ENCODE results near the gene SERPINC1. TPM values are rescaled to one million over a fixed set of nuclear protein-coding genes. Genes with fewer than 3 reads are reported as not detected.
A peak's percentile ranks its signal among the peaks of the same experiment; 100 is the strongest.

SERPINC1 gene
- total and polyA plus RNA-seq, 2 of the 13 experiments (the other 11 are each of a cell fraction or from before 2014, with no cell fraction given) = 142 to 205 TPM

DNA sequence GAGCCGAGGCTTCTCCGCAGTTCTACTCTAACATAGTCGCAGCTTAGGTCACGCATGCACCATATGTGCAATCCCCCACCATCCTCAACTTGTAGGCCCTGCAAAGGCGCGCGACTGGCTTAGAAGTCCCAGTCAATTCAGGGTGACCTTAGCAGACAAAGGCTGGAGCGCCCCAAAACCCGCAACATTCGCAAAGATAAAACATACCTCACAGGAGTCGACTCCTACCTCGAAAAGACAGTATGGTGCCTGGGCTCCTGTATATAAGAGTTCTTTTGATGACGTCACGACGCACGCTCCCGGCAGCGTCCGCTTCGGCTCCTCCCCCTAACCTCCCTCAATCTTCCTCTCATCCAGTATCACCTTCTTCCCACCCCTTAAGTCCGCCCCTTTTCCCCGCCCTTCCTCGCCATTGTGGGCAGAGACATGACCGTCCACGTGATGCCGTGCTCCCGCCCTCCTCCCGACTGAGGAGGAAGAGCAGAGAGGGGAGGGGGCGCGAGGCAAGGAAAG is 49.3 kb downstream of the SERPINC1 start, which contains the start of gene GAS5 (continued):
- TF ChIP-seq, protein P1, sequence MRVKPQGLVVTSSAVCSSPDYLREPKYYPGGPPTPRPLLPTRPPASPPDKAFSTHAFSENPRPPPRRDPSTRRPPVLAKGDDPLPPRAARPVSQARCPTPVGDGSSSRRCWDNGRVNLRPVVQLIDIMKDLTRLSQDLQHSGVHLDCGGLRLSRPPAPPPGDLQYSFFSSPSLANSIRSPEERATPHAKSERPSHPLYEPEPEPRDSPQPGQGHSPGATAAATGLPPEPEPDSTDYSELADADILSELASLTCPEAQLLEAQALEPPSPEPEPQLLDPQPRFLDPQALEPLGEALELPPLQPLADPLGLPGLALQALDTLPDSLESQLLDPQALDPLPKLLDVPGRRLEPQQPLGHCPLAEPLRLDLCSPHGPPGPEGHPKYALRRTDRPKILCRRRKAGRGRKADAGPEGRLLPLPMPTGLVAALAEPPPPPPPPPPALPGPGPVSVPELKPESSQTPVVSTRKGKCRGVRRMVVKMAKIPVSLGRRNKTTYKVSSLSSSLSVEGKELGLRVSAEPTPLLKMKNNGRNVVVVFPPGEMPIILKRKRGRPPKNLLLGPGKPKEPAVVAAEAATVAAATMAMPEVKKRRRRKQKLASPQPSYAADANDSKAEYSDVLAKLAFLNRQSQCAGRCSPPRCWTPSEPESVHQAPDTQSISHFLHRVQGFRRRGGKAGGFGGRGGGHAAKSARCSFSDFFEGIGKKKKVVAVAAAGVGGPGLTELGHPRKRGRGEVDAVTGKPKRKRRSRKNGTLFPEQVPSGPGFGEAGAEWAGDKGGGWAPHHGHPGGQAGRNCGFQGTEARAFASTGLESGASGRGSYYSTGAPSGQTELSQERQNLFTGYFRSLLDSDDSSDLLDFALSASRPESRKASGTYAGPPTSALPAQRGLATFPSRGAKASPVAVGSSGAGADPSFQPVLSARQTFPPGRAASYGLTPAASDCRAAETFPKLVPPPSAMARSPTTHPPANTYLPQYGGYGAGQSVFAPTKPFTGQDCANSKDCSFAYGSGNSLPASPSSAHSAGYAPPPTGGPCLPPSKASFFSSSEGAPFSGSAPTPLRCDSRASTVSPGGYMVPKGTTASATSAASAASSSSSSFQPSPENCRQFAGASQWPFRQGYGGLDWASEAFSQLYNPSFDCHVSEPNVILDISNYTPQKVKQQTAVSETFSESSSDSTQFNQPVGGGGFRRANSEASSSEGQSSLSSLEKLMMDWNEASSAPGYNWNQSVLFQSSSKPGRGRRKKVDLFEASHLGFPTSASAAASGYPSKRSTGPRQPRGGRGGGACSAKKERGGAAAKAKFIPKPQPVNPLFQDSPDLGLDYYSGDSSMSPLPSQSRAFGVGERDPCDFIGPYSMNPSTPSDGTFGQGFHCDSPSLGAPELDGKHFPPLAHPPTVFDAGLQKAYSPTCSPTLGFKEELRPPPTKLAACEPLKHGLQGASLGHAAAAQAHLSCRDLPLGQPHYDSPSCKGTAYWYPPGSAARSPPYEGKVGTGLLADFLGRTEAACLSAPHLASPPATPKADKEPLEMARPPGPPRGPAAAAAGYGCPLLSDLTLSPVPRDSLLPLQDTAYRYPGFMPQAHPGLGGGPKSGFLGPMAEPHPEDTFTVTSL (CRISPR knock-in tag; IDR thresholded peaks at IDR 0.05; ENCODE audit: borderline replicate concordance) = no peak
- TF ChIP-seq ZNF136 (CRISPR knock-in tag; IDR thresholded peaks at IDR 0.05; ENCODE audit: low read depth) (no peak), ZNF124 (CRISPR knock-in tag; IDR thresholded peaks at IDR 0.05) (no peak), CENPX (CRISPR knock-in tag; IDR thresholded peaks at IDR 0.05) (no peak), HDAC1 (CRISPR knock-in tag; IDR thresholded peaks at IDR 0.05) (peak; percentile 78), NFE2 (CRISPR knock-in tag; IDR thresholded peaks at IDR 0.05) (no peak; the same call in 1 of the 2 replicates)
- TF ChIP-seq, protein P2, sequence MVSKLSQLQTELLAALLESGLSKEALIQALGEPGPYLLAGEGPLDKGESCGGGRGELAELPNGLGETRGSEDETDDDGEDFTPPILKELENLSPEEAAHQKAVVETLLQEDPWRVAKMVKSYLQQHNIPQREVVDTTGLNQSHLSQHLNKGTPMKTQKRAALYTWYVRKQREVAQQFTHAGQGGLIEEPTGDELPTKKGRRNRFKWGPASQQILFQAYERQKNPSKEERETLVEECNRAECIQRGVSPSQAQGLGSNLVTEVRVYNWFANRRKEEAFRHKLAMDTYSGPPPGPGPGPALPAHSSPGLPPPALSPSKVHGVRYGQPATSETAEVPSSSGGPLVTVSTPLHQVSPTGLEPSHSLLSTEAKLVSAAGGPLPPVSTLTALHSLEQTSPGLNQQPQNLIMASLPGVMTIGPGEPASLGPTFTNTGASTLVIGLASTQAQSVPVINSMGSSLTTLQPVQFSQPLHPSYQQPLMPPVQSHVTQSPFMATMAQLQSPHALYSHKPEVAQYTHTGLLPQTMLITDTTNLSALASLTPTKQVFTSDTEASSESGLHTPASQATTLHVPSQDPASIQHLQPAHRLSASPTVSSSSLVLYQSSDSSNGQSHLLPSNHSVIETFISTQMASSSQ (IDR thresholded peaks at IDR 0.05; ENCODE audit: low read depth) = no peak
- TF ChIP-seq, protein P2 (CRISPR knock-in tag; IDR thresholded peaks at IDR 0.05; ENCODE audit: borderline replicate concordance) = no peak; the same call in 1 of the 2 replicates
- TF ChIP-seq, protein P3, sequence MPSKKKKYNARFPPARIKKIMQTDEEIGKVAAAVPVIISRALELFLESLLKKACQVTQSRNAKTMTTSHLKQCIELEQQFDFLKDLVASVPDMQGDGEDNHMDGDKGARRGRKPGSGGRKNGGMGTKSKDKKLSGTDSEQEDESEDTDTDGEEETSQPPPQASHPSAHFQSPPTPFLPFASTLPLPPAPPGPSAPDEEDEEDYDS (CRISPR knock-in tag; IDR thresholded peaks at IDR 0.05) = peak; percentile 99
- TF ChIP-seq, protein P4, sequence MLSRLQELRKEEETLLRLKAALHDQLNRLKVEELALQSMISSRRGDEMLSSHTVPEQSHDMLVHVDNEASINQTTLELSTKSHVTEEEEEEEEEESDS (CRISPR knock-in tag; IDR thresholded peaks at IDR 0.05; ENCODE audit: borderline replicate concordance) = no peak
- TF ChIP-seq, protein P5, sequence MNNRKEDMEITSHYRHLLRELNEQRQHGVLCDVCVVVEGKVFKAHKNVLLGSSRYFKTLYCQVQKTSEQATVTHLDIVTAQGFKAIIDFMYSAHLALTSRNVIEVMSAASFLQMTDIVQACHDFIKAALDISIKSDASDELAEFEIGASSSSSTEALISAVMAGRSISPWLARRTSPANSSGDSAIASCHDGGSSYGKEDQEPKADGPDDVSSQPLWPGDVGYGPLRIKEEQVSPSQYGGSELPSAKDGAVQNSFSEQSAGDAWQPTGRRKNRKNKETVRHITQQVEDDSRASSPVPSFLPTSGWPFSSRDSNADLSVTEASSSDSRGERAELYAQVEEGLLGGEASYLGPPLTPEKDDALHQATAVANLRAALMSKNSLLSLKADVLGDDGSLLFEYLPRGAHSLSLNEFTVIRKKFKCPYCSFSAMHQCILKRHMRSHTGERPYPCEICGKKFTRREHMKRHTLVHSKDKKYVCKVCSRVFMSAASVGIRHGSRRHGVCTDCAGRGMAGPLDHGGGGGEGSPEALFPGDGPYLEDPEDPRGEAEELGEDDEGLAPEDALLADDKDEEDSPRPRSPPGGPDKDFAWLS (CRISPR knock-in tag; IDR thresholded peaks at IDR 0.05; ENCODE audit: borderline replicate concordance) = no peak
- TF ChIP-seq, protein P6, sequence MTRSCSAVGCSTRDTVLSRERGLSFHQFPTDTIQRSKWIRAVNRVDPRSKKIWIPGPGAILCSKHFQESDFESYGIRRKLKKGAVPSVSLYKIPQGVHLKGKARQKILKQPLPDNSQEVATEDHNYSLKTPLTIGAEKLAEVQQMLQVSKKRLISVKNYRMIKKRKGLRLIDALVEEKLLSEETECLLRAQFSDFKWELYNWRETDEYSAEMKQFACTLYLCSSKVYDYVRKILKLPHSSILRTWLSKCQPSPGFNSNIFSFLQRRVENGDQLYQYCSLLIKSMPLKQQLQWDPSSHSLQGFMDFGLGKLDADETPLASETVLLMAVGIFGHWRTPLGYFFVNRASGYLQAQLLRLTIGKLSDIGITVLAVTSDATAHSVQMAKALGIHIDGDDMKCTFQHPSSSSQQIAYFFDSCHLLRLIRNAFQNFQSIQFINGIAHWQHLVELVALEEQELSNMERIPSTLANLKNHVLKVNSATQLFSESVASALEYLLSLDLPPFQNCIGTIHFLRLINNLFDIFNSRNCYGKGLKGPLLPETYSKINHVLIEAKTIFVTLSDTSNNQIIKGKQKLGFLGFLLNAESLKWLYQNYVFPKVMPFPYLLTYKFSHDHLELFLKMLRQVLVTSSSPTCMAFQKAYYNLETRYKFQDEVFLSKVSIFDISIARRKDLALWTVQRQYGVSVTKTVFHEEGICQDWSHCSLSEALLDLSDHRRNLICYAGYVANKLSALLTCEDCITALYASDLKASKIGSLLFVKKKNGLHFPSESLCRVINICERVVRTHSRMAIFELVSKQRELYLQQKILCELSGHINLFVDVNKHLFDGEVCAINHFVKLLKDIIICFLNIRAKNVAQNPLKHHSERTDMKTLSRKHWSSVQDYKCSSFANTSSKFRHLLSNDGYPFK (CRISPR knock-in tag; IDR thresholded peaks at IDR 0.05; ENCODE audit: borderline replicate concordance) = peak; percentile 65; the same call in 1 of the 2 replicates

All from HepG2 (cell line).